Measurements from ENCODE around the gene DCTD. TPM values are rescaled to one million over a fixed set of nuclear protein-coding genes. Genes with fewer than 3 reads are reported as not detected.

The DCTD gene
- total and polyA plus RNA-seq, 8 donors = 3.5 to 90.6 (median 59.9) TPM

DNA sequence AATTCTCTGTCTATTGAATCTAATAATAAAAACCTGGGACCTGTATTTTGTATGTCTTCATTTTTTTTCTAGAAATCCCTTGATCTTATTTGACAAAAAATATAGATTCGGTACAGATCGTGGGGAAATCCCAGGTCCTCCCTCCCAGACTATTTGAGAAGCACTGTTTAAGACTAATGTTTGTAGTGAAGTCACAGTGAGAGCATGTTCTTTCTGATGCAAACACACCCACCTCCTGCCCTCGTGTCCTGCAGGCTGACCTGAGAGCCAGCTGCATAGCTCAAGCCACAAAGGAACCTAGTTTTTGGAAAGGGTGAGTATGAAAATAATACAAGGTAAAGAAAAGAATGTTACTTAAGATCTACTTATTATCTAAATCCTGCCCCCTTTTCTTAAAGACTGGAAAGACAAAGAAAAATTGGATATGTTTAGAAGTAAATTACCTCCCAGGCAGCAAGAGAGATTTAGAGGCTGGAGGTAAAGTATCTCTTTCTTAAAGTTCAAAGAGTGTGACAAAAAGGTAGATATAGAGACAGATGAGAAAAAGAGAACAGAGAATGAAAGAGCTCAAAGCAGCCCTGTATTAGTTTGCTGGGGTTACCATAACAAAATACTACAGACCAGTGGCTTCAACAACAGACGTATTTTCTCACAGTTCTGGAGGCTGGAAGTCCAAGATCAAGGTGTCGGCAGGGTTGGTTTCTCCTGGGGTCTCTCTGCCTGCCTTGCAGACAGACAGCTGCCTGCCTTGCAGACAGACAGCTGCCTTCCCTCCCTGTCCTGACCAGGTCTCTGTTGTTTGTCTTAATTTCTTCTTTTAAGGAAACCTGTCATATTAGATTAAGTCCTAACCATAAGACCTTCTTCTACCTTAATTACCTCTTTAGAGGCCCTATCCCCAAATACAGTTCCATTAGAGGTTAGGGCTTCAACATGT, 20.4 kb upstream of the DCTD start:
- WGBS, 5 donors = 64 to 83% (median 71%) methylated on average over 5 of the region's 5 CpGs
- Histone ChIP-seq H3K4me1 (peaks cover 0 to 7% (median 0%) of the 10 kb centered on the region in 4 donors), H3K27me3 (no peaks in the 10 kb centered on the region), H3K27ac (no peak overlapping the region), H3K9me3 (no peaks in the 10 kb centered on the region), H3K4me3 (no peak overlapping the region), H3K36me3 (no peaks in the 10 kb centered on the region)
- no peak for TF ChIP-seq EP300 (IDR thresholded peaks at IDR 0.05)
- TF ChIP-seq POLR2A (IDR thresholded peaks at IDR 0.05) = no peak
- TF ChIP-seq, protein P1, sequence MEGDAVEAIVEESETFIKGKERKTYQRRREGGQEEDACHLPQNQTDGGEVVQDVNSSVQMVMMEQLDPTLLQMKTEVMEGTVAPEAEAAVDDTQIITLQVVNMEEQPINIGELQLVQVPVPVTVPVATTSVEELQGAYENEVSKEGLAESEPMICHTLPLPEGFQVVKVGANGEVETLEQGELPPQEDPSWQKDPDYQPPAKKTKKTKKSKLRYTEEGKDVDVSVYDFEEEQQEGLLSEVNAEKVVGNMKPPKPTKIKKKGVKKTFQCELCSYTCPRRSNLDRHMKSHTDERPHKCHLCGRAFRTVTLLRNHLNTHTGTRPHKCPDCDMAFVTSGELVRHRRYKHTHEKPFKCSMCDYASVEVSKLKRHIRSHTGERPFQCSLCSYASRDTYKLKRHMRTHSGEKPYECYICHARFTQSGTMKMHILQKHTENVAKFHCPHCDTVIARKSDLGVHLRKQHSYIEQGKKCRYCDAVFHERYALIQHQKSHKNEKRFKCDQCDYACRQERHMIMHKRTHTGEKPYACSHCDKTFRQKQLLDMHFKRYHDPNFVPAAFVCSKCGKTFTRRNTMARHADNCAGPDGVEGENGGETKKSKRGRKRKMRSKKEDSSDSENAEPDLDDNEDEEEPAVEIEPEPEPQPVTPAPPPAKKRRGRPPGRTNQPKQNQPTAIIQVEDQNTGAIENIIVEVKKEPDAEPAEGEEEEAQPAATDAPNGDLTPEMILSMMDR (IDR thresholded peaks at IDR 0.05) = no peak
- no peak for TF ChIP-seq POLR2AphosphoS5 (IDR thresholded peaks at IDR 0.05)
- no peak for DNase-seq
- intact Hi-C loops (cut with DNase I; ENCODE audit: low total_unique reads) = no loop called here

GRCh38 chr4:182932651-182933050, 15.5 kb upstream of the DCTD start:
- no peaks in the 10 kb centered on the region for H3K27me3 ChIP-seq
- 66 to 87% (median 74%) methylated on average over 5 of the region's 5 CpGs for WGBS, 5 donors
- no peaks in the 10 kb centered on the region for H3K9me3 ChIP-seq
- no peaks in the 10 kb centered on the region for H3K36me3 ChIP-seq
- TF ChIP-seq, protein P1 (IDR thresholded peaks at IDR 0.05) = no peak
- no peak for TF ChIP-seq EP300 (IDR thresholded peaks at IDR 0.05)
- no peak for TF ChIP-seq POLR2AphosphoS5 (IDR thresholded peaks at IDR 0.05)
- no peak for TF ChIP-seq POLR2A (IDR thresholded peaks at IDR 0.05)
- H3K4me3 ChIP-seq = no peak overlapping the region
- no peaks in the 10 kb centered on the region for H3K4me1 ChIP-seq
- intact Hi-C loops (cut with DNase I; ENCODE audit: low total_unique reads) = loop anchor here (5.0 kb wide), 1 partner anchor 330 kb away; no protein-coding TSS in a partner anchor
- H3K27ac ChIP-seq = no peak overlapping the region
- DNase-seq = no peak

DNA sequence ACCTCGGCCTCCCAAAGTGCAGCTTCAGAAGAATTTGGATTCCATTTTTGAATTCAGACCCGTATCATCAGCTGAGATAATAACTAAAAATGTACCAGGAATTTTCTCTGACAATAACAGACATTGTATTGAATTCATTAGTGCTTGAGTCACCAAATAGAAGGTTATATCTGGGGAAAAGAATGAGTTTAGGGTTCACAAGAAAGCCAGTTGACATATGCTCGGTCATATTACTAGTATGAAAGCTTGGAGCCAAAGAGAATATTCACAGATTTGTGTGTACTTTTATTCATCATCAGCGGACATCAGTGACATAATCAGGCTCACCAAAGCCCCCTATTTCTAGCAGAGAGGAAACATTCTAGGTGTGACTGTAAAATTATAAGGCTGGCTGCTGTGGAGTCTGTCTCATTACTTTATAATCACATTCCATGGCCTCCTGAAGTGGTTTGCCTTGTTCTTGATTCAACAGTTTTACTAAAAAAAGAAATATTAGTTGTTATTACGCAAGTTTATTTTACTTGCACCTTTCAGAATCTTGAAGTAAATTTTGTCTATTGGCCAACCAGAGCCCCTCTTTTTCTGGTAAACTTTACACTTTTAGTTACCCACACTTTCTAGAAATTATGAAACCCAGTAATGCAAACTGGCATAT, 14.6 kb upstream of the DCTD start:
- H3K9me3 ChIP-seq = no peaks in the 10 kb centered on the region
- H3K4me1 ChIP-seq = no peaks in the 10 kb centered on the region
- TF ChIP-seq POLR2AphosphoS5 (IDR thresholded peaks at IDR 0.05) (no peak), POLR2A (IDR thresholded peaks at IDR 0.05) (no peak), EP300 (IDR thresholded peaks at IDR 0.05) (no peak)
- TF ChIP-seq, protein P1 (IDR thresholded peaks at IDR 0.05) = no peak
- H3K4me3 ChIP-seq = no peak overlapping the region
- no peaks in the 10 kb centered on the region for H3K36me3 ChIP-seq
- no peak for DNase-seq
- H3K27ac ChIP-seq = no peak overlapping the region
- H3K27me3 ChIP-seq = no peaks in the 10 kb centered on the region
- intact Hi-C loops (cut with DNase I; ENCODE audit: low total_unique reads) = loop anchor here (5.0 kb wide), 1 partner anchor 330 kb away; no protein-coding TSS in a partner anchor
- WGBS, 5 donors = 85 to 93% (median 90%) methylated on average over 5 of the region's 5 CpGs

DNA sequence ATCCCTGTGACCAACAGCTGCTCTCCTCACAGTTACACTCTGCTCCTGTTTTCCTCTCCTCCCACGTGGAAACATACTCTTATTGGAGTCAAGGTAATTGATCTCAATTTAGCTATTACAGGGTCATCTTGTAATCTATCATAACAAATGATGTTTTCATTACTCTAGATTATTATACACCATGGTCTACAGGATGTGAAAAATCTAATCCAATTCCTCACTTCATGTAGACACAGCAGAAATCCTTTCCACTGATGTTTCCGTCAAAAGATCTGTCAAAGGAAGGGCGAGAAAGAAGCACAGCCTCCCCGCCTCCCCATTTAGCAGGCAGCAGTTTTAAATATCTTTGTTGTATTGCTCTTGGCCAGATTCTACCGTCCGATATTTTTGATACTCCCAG, 13.7 kb upstream of the DCTD start:
- TF ChIP-seq POLR2A (IDR thresholded peaks at IDR 0.05) = no peak
- no peak for TF ChIP-seq POLR2AphosphoS5 (IDR thresholded peaks at IDR 0.05)
- TF ChIP-seq, protein P1 (IDR thresholded peaks at IDR 0.05) = no peak
- no peak for TF ChIP-seq EP300 (IDR thresholded peaks at IDR 0.05)
- Histone ChIP-seq H3K4me1 (no peaks in the 10 kb centered on the region), H3K36me3 (no peaks in the 10 kb centered on the region), H3K27ac (no peak overlapping the region), H3K4me3 (no peak overlapping the region), H3K9me3 (no peaks in the 10 kb centered on the region), H3K27me3 (no peaks in the 10 kb centered on the region)
- intact Hi-C loops (cut with DNase I; ENCODE audit: low total_unique reads) = loop anchor here (5.0 kb wide), 1 partner anchor 331 kb away; no protein-coding TSS in a partner anchor
- DNase-seq = no peak
- 86 to 88% (median 87%) methylated on average over 6 of the region's 6 CpGs for WGBS, 5 donors

All from stomach (tissue), 9 donors.